NCI-H510A treated with DMSO at 0.1 percent for 48 hours (cell line): ENCODE measurements around the gene CPEB4.

Source experiments
- DNase-seq: peaks from one replicate; lab custom pipeline; 2025; lab: John Stamatoyannopoulos, UW

CPEB4 gene

GRCh38 chr5:173915310-173916014 is 27.3 kb downstream of the CPEB4 start:
- DNase-seq, result no peak

GRCh38 chr5:173916233-173916632 is 28.1 kb downstream of the CPEB4 start:
- DNase-seq, result no peak

- DNase-seq, result peak; percentile 94
Measured at GRCh38 chr5:173917788-173918786, 29.9 kb downstream of the CPEB4 start.

GRCh38 chr5:173919443-173919842 is 31.3 kb downstream of the CPEB4 start:
- no peak for DNase-seq

GRCh38 chr5:173920024-173920753 is 32.0 kb downstream of the CPEB4 start:
- DNase-seq, result no peak

GRCh38 chr5:173920866-173921555 is 32.9 kb downstream of the CPEB4 start:
- DNase-seq, result no peak

- DNase-seq, result no peak
Measured at GRCh38 chr5:173922527-173922926, 34.4 kb downstream of the CPEB4 start.

GRCh38 chr5:173923218-173924095 is 35.3 kb downstream of the CPEB4 start:
- no peak for DNase-seq

GRCh38 chr5:173924899-173925298 is 36.8 kb downstream of the CPEB4 start:
- no peak for DNase-seq

- no peak for DNase-seq
Measured at GRCh38 chr5:173925449-173926071, 37.4 kb downstream of the CPEB4 start.

GRCh38 chr5:173926359-173926758 is 38.2 kb downstream of the CPEB4 start:
- DNase-seq, result no peak

- DNase-seq, result no peak
Measured at GRCh38 chr5:173928871-173929574, 40.9 kb downstream of the CPEB4 start.

GRCh38 chr5:173932695-173933139 is 44.6 kb downstream of the CPEB4 start:
- DNase-seq, result no peak

- no peak for DNase-seq
Measured at GRCh38 chr5:173933901-173934300, 45.8 kb downstream of the CPEB4 start.

- no peak for DNase-seq
Measured at GRCh38 chr5:173935396-173935795, 47.2 kb downstream of the CPEB4 start.

- DNase-seq, result no peak
Measured at GRCh38 chr5:173940269-173940668, 52.1 kb downstream of the CPEB4 start.

- no peak for DNase-seq
Measured at GRCh38 chr5:173941102-173941501, 53.0 kb downstream of the CPEB4 start.

GRCh38 chr5:173941758-173942401 is 53.7 kb downstream of the CPEB4 start:
- no peak for DNase-seq

- DNase-seq, result no peak
Measured at GRCh38 chr5:173944511-173944910, 56.4 kb downstream of the CPEB4 start.
